GM11168 (cell line): Measurements from ENCODE around the gene NCAPG.

Experiments used
- in situ Hi-C: fragments of 300-500 bp; cut with MboI; formaldehyde crosslinking; loops from one replicate; pipeline ENCODE4 v1.12.0; 2022; ENCODE audit warnings: low sequenced_read_pairs; ENCODE audit not compliant: unreplicated experiment

Gene NCAPG

DNA sequence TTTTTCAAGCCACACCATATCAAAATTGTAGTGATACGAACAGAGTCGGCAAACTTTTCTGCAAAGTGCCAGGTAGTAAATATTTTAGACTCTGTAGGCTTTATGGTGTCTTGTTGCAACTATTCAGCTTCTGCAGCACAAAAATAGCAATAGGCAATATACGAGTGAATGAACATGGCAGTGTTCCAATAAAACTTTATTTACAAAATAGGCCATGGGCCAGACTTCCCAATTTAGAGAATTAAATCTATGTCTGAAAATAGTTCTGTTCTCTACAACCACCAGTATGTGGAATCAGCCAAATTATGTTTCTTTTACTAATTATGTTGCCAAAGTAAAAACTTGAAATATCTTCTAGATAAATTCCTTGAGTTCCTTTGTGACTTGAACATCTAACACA lies 56.5 kb downstream of the NCAPG start:
- in situ Hi-C loops: no loop called here

DNA sequence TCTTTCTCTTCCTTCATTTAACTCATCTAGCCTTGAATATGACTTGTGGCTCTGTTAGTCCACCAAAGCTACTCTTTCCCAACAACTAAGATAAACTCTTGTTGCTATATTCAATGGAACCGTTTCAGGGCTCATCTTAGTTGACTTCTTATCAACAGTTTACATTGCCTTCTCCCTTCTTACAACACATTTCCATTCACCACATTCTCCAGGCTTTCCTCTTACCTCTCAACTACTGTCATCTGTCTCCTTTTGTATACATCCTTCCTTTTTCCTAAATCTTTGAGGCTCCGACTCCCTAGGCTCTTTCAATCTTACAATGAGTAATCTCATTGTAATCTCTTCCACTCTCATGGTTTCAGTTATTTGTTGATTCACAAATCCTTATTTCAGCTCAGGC lies 58.5 kb downstream of the NCAPG start:
- in situ Hi-C loops: no loop called here

DNA sequence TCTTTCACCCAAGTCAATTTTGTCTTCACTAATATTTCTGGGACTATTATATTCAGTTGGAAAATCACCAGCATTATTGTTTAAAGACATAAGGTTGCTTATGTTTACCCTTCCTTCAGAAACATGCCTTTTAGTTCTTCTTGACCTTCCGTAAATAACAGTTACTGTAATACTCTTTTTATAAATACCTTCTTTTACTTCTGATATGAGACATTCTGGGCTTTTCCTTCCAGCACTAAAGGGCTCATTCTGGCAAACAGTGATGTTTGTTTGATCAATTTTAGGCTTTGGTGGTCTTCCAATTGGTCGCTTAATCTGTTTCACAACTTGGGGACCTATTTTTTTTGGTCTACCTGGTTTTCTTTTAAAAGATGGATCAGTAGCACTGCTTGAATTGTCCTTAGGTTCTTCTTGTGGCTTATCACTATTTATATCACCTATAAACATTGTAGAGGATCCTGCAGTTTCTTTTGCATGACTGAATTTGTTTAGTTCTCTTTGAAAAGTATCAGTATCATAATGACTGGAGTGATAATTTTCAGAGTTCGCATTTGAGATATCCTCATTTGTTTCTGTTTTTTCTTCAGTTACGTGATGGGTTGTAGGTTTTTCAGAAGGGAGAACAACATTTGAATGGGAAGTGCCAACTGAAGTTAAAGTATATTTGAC lies 64.8 kb downstream of the NCAPG start:
- in situ Hi-C loops: no loop called here

GRCh38 chr4:17876943-17877342 lies 66.2 kb downstream of the NCAPG start:
- in situ Hi-C loops: no loop called here

DNA sequence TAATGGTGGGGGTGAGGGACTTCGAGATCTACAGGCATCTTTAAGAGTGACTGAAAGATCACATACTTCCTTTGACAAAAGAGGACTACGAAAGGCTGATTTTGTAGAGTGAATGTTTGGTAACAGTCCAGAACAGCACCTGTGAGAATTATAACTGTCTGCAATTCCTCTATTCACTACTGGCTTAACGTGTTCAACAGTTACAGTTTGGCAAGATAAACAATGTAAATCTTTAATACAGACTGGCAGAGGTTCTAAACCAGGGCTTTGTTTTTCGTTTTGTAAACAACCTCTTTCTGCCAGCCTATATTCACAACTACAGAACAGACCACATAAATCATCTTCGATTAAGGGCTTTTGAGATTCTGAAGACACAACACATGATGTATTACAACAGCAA lies 66.9 kb downstream of the NCAPG start:
- in situ Hi-C loops: no loop called here

DNA sequence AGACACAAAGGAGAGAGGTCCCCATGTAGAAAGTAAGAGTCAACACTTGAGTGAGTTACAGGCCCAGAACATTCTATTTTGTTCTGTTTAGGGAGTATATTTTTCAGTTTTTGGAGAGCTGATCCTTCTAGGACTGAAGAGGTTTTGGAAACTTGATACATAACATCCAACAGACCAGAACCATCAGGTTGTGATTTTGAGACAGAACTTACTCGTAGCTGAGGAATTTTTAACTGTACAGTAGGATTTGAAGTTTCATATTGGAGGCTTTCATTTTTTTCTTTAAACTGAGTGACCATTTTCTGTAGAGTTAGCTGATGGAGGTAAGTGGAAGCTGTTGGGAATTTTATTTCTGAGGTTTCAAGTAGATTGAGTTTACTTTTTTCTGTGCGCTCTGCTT lies 73.3 kb downstream of the NCAPG start:
- in situ Hi-C loops: no loop called here

GRCh38 chr4:17884511-17884910 lies 73.7 kb downstream of the NCAPG start:
- in situ Hi-C loops: no loop called here

- in situ Hi-C loops: no loop called here
These were observed 78.9 kb downstream of the NCAPG start for GRCh38 chr4:17889692-17890091.

GRCh38 chr4:17894421-17894820 lies 83.6 kb downstream of the NCAPG start:
- in situ Hi-C loops: no loop called here
